ENCODE measurements around the gene ADGRL3. TPM values are rescaled to one million over a fixed set of nuclear protein-coding genes. Genes with fewer than 3 reads are reported as not detected.
"Not testable (repeated sequence)": the region's sequence is repeated elsewhere in the genome, so short reads cannot be mapped to it uniquely, and the experiment has no call there.

Gene ADGRL3
- total RNA-seq, 1 experiment from 2014 or later = 1.8 TPM

- DNase-seq (ENCODE audit: extremely low read depth, low read depth) = no peak
These were observed 516.3 kb downstream of the ADGRL3 start for GRCh38 chr4:61716426-61716825.

- no peak for DNase-seq (ENCODE audit: extremely low read depth, low read depth)
These were observed 523.4 kb downstream of the ADGRL3 start for GRCh38 chr4:61723492-61723891.

GRCh38 chr4:61727286-61727685 is 527.2 kb downstream of the ADGRL3 start:
- DNase-seq (ENCODE audit: extremely low read depth, low read depth) = no peak

- no peak for DNase-seq (ENCODE audit: extremely low read depth, low read depth)
These were observed 534.3 kb downstream of the ADGRL3 start for GRCh38 chr4:61734409-61734808.

GRCh38 chr4:61739887-61740286 is 539.8 kb downstream of the ADGRL3 start:
- no peak for DNase-seq (ENCODE audit: extremely low read depth, low read depth)

GRCh38 chr4:61740886-61741285 is 540.8 kb downstream of the ADGRL3 start:
- no peak for DNase-seq (ENCODE audit: extremely low read depth, low read depth)

- DNase-seq (ENCODE audit: extremely low read depth, low read depth) = peak; percentile 2
These were observed 541.4 kb downstream of the ADGRL3 start for GRCh38 chr4:61741327-61742096.

- DNase-seq (ENCODE audit: extremely low read depth, low read depth) = no peak
These were observed 550.7 kb downstream of the ADGRL3 start for GRCh38 chr4:61750810-61751209.

- DNase-seq (ENCODE audit: extremely low read depth, low read depth) = no peak
These were observed 552.5 kb downstream of the ADGRL3 start for GRCh38 chr4:61752617-61753016.

GRCh38 chr4:61753739-61754138 is 553.6 kb downstream of the ADGRL3 start:
- no peak for DNase-seq (ENCODE audit: extremely low read depth, low read depth)

- not testable (repeated sequence) for DNase-seq (ENCODE audit: extremely low read depth, low read depth)
These were observed 556.8 kb downstream of the ADGRL3 start for GRCh38 chr4:61756937-61757336.

- DNase-seq (ENCODE audit: extremely low read depth, low read depth) = not testable (repeated sequence)
These were observed 557.9 kb downstream of the ADGRL3 start for GRCh38 chr4:61757983-61758382.

- not testable (repeated sequence) for DNase-seq (ENCODE audit: extremely low read depth, low read depth)
These were observed 558.5 kb downstream of the ADGRL3 start for GRCh38 chr4:61758596-61758995.

- DNase-seq (ENCODE audit: extremely low read depth, low read depth) = not testable (repeated sequence)
These were observed 559.1 kb downstream of the ADGRL3 start for GRCh38 chr4:61759245-61759644.

GRCh38 chr4:61759885-61760284 is 559.8 kb downstream of the ADGRL3 start:
- not testable (repeated sequence) for DNase-seq (ENCODE audit: extremely low read depth, low read depth)

GRCh38 chr4:61760820-61761219 is 560.7 kb downstream of the ADGRL3 start:
- no peak for DNase-seq (ENCODE audit: extremely low read depth, low read depth)

GRCh38 chr4:61762722-61763627 is 562.8 kb downstream of the ADGRL3 start:
- no peak for DNase-seq (ENCODE audit: extremely low read depth, low read depth)

- no peak for DNase-seq (ENCODE audit: extremely low read depth, low read depth)
These were observed 563.6 kb downstream of the ADGRL3 start for GRCh38 chr4:61763682-61764081.

- DNase-seq (ENCODE audit: extremely low read depth, low read depth) = not testable (repeated sequence)
These were observed 564.0 kb downstream of the ADGRL3 start for GRCh38 chr4:61764090-61764489.

GRCh38 chr4:61769444-61770167 is 569.5 kb downstream of the ADGRL3 start:
- not testable (repeated sequence) for DNase-seq (ENCODE audit: extremely low read depth, low read depth)

- no peak for DNase-seq (ENCODE audit: extremely low read depth, low read depth)
These were observed 570.3 kb downstream of the ADGRL3 start for GRCh38 chr4:61770456-61770855.
